ENCODE data around the gene RASL11A. TPM values are rescaled to one million over a fixed set of nuclear protein-coding genes. Genes with fewer than 3 reads are reported as not detected.
"Not testable (repeated sequence)": the region's sequence is repeated elsewhere in the genome, so short reads cannot be mapped to it uniquely, and the experiment has no call there.

The RASL11A gene
- total RNA-seq, 2 experiments from 2014 or later: 0.69 to 0.92 TPM

GRCh38 chr13:27309401-27309958 is 38.9 kb downstream of the RASL11A start:
- Mint-ChIP-seq H3K36me3 (ENCODE audit: low read depth) (no peaks in the 10 kb centered on the region), H3K4me3 (no peak overlapping the region), H3K4me1 (peaks cover 16% of the 10 kb centered on the region), H3K27ac (no peak overlapping the region), H3K9me3 (no peaks in the 10 kb centered on the region), H3K27me3 (peaks cover 3% of the 10 kb centered on the region)
- POLR2A ChIA-PET: no interaction called here
- CTCF ChIA-PET: interaction anchor here (0.9 to 1.1 kb wide), 2 partner anchors 12 to 32 kb away, joined by 4 read pairs; no protein-coding TSS in a partner anchor
- no peak for DNase-seq

- POLR2A ChIA-PET: no interaction called here
- no peaks in the 10 kb centered on the region for H3K36me3 Mint-ChIP-seq (ENCODE audit: low read depth)
- no peaks in the 10 kb centered on the region for H3K9me3 Mint-ChIP-seq
- H3K27ac Mint-ChIP-seq: no peak overlapping the region
- H3K4me3 Mint-ChIP-seq: no peak overlapping the region
- H3K4me1 Mint-ChIP-seq: peaks cover 16% of the 10 kb centered on the region
- no peak for DNase-seq
- peaks cover 3% of the 10 kb centered on the region for H3K27me3 Mint-ChIP-seq
- CTCF ChIA-PET: interaction anchor here (0.7 to 1.1 kb wide), 3 partner anchors 13 to 32 kb away, joined by 3 to 4 read pairs (median 4); no protein-coding TSS in a partner anchor
These were observed 39.5 kb downstream of the RASL11A start for GRCh38 chr13:27309967-27310598.

- ChIA-PET CTCF (interaction anchor here (0.7 kb wide), 1 partner anchor 27 kb away, joined by 3 read pairs; no protein-coding TSS in a partner anchor), POLR2A (no interaction called here)
- Mint-ChIP-seq H3K27ac (no peak overlapping the region), H3K9me3 (no peaks in the 10 kb centered on the region), H3K27me3 (peaks cover 3% of the 10 kb centered on the region), H3K36me3 (ENCODE audit: low read depth) (no peaks in the 10 kb centered on the region), H3K4me3 (no peak overlapping the region), H3K4me1 (peaks cover 16% of the 10 kb centered on the region)
- DNase-seq: no peak
These were observed 40.3 kb downstream of the RASL11A start for GRCh38 chr13:27310946-27311345.

- no peak overlapping the region for H3K27ac Mint-ChIP-seq
- H3K9me3 Mint-ChIP-seq: no peaks in the 10 kb centered on the region
- H3K4me1 Mint-ChIP-seq: peaks cover 9% of the 10 kb centered on the region
- ChIA-PET CTCF (interaction anchor here (0.6 to 0.7 kb wide), 2 partner anchors 565 to 1276 kb away, joined by 3 read pairs; no protein-coding TSS in a partner anchor), POLR2A (no interaction called here)
- H3K36me3 Mint-ChIP-seq (ENCODE audit: low read depth): no peaks in the 10 kb centered on the region
- no peak for DNase-seq
- no peak overlapping the region for H3K4me3 Mint-ChIP-seq
- peaks cover 9% of the 10 kb centered on the region for H3K27me3 Mint-ChIP-seq
These were observed 41.0 kb downstream of the RASL11A start for GRCh38 chr13:27311518-27312210.

GRCh38 chr13:27313770-27314169 is 43.1 kb downstream of the RASL11A start:
- ChIA-PET CTCF (no interaction called here), POLR2A (no interaction called here)
- peaks cover 7% of the 10 kb centered on the region for H3K4me1 Mint-ChIP-seq
- no peak overlapping the region for H3K27ac Mint-ChIP-seq
- no peak overlapping the region for H3K4me3 Mint-ChIP-seq
- no peaks in the 10 kb centered on the region for H3K9me3 Mint-ChIP-seq
- no peaks in the 10 kb centered on the region for H3K36me3 Mint-ChIP-seq (ENCODE audit: low read depth)
- no peak for DNase-seq
- H3K27me3 Mint-ChIP-seq: peaks cover 12% of the 10 kb centered on the region

- no peaks in the 10 kb centered on the region for H3K36me3 Mint-ChIP-seq (ENCODE audit: low read depth)
- H3K4me1 Mint-ChIP-seq: peaks cover 5% of the 10 kb centered on the region
- no peaks in the 10 kb centered on the region for H3K9me3 Mint-ChIP-seq
- POLR2A ChIA-PET: no interaction called here
- H3K27me3 Mint-ChIP-seq: peaks cover 14% of the 10 kb centered on the region
- H3K4me3 Mint-ChIP-seq: no peak overlapping the region
- H3K27ac Mint-ChIP-seq: no peak overlapping the region
- no peak for DNase-seq
- CTCF ChIA-PET: no interaction called here
These were observed 48.8 kb downstream of the RASL11A start for GRCh38 chr13:27319404-27319803.

GRCh38 chr13:27321468-27322431 is 51.1 kb downstream of the RASL11A start:
- Mint-ChIP-seq H3K36me3 (ENCODE audit: low read depth) (no peaks in the 10 kb centered on the region), H3K4me3 (no peak overlapping the region), H3K27ac (no peak overlapping the region), H3K27me3 (peaks cover 6% of the 10 kb centered on the region), H3K4me1 (peaks cover 5% of the 10 kb centered on the region), H3K9me3 (no peaks in the 10 kb centered on the region)
- POLR2A ChIA-PET: no interaction called here
- CTCF ChIA-PET: no interaction called here
- no peak for DNase-seq

GRCh38 chr13:27322443-27322842 is 51.8 kb downstream of the RASL11A start:
- DNase-seq; H3K27ac Mint-ChIP-seq; CTCF ChIA-PET; H3K9me3 Mint-ChIP-seq; H3K4me3 Mint-ChIP-seq; H3K27me3 Mint-ChIP-seq; POLR2A ChIA-PET; H3K36me3 Mint-ChIP-seq (ENCODE audit: low read depth); H3K4me1 Mint-ChIP-seq: not testable (repeated sequence)

Other genes starting within 250 kb of the RASL11A start
- 10 to 100 TPM; 18.7 to 20.7 TPM for gene USP12, start 99.0 kb upstream of the RASL11A start, total RNA-seq
- gene RPL21, start 19.3 kb upstream of the RASL11A start, total RNA-seq: 100 to 1,000 TPM; 713 to 959 TPM
- 100 to 1,000 TPM; 173 to 189 TPM for gene GTF3A, start 153.8 kb downstream of the RASL11A start, total RNA-seq
- gene MTIF3, start 179.7 kb downstream of the RASL11A start, total RNA-seq: 10 to 100 TPM; 45.7 to 67.6 TPM

Data from activated CD4-positive, alpha-beta T cell treated with anti-CD3 and anti-CD28 coated beads, Interleukin-2, amount 10 ng/mL, durations not matched to agents 7 days and 5 days (primary cell).